Liver (tissue), 9 donors: ENCODE data around the gene DCTN1. TPM values are rescaled to one million over a fixed set of nuclear protein-coding genes. Genes with fewer than 3 reads are reported as not detected.

Source experiments
- DNase-seq: peaks from one replicate; pipeline ENCODE4 v3.0.0-alpha.2; 2017; ENCODE audit warnings: low spot score
- H3K27ac ChIP-seq, 2 donors: one replicate each; pipeline ENCODE4 v1.7.0; 2013; ENCODE audit warnings: inconsistent platforms in 2 of 2, low read length in 2 of 2, control low read depth in 1 of 2, low read depth in 1 of 2, mild to moderate bottlenecking in 1 of 2
- H3K27me3 ChIP-seq, 4 donors: one replicate each; pipeline versions ENCODE4 v1.6.1 to v1.7.0; 2013; ENCODE audit warnings: low read length in 3 of 4, inconsistent platforms in 1 of 4, mild to moderate bottlenecking in 1 of 4, moderate library complexity in 1 of 4; ENCODE audit not compliant: control insufficient read depth in 4 of 4, insufficient read depth in 4 of 4
- H3K36me3 ChIP-seq, 4 donors: one replicate each; pipeline versions ENCODE4 v1.6.1 to v1.7.0; 2013; ENCODE audit warnings: low read length in 3 of 4, mild to moderate bottlenecking in 3 of 4, low read depth in 1 of 4, moderate library complexity in 1 of 4; ENCODE audit not compliant: control insufficient read depth in 4 of 4, insufficient read depth in 3 of 4
- H3K4me1 ChIP-seq, 4 donors: one replicate each; pipeline versions ENCODE4 v1.6.1 to v1.7.0; 2013; ENCODE audit warnings: low read length in 3 of 4, mild to moderate bottlenecking in 3 of 4, moderate library complexity in 1 of 4; ENCODE audit not compliant: control insufficient read depth in 4 of 4, insufficient read depth in 4 of 4
- H3K4me3 ChIP-seq, 3 donors: one replicate each; pipeline versions ENCODE4 v1.6.1 to v1.7.0; 2013; ENCODE audit warnings: low read length in 3 of 3, control low read depth in 1 of 3, low read depth in 1 of 3, mild to moderate bottlenecking in 1 of 3
- H3K9ac ChIP-seq, 2 donors: one replicate each; pipeline ENCODE4 v1.7.0; 2013; ENCODE audit warnings: low read length in 2 of 2, mild to moderate bottlenecking in 2 of 2, moderate library complexity in 2 of 2, control low read depth in 1 of 2, low read depth in 1 of 2
- H3K9me3 ChIP-seq, 4 donors: one replicate each; pipeline versions ENCODE4 v1.6.1 to v1.7.0; 2013; ENCODE audit warnings: low read length in 3 of 4; ENCODE audit not compliant: control insufficient read depth in 4 of 4
- CTCF ChIP-seq: fragments of 150-350 bp; IDR thresholded peaks from 2 replicates; pipeline ENCODE4 v1.5.1; 2017; ENCODE audit warnings: improper control_type of control experiment, low read depth, low read length; ENCODE audit not compliant: missing input control
- EGR1 ChIP-seq, 2 donors: IDR thresholded peaks; 2 replicates each; pipeline ENCODE4 v1.6.1; 2016 to 2018; ENCODE audit warnings: antibody characterized with exemption in 2 of 2, low read depth in 2 of 2
- FOXA1 ChIP-seq: IDR thresholded peaks from 2 replicates; pipeline ENCODE4 v1.6.1; 2016; ENCODE audit warnings: antibody characterized with exemption
- FOXA2 ChIP-seq: IDR thresholded peaks from 2 replicates; pipeline ENCODE4 v1.6.1; 2016; ENCODE audit warnings: antibody characterized with exemption
- GABPA ChIP-seq, 2 donors: IDR thresholded peaks in 1 of 2; conservative IDR thresholded peaks in 1 of 2; 2 replicates each; pipeline ENCODE4 v1.6.1; 2016; ENCODE audit warnings: antibody characterized with exemption in 2 of 2, mild to moderate bottlenecking in 1 of 2, moderate library complexity in 1 of 2
- HNF4A ChIP-seq, 2 donors: conservative IDR thresholded peaks; 2 replicates each; pipeline ENCODE4 v1.6.1; 2016; ENCODE audit warnings: antibody characterized with exemption in 2 of 2, mild to moderate bottlenecking in 2 of 2
- HNF4G ChIP-seq: IDR thresholded peaks from 2 replicates; pipeline ENCODE4 v1.6.1; 2016; ENCODE audit warnings: antibody characterized with exemption
- JUND ChIP-seq, 2 donors: IDR thresholded peaks; 2 replicates each; pipeline ENCODE4 v1.6.1; 2016; ENCODE audit warnings: antibody characterized with exemption in 2 of 2
- NR2F2 ChIP-seq: IDR thresholded peaks from 2 replicates; pipeline ENCODE4 v1.6.1; 2016; ENCODE audit warnings: antibody characterized with exemption
- RAD21 ChIP-seq, 2 donors: IDR thresholded peaks; 2 replicates each; pipeline ENCODE4 v1.6.1; 2016; ENCODE audit warnings: antibody characterized with exemption in 2 of 2, mild to moderate bottlenecking in 2 of 2
- RXRA ChIP-seq, 2 donors: IDR thresholded peaks; 2 replicates each; pipeline ENCODE4 v1.6.1; 2017 to 2018; ENCODE audit warnings: antibody characterized with exemption in 2 of 2, mild to moderate bottlenecking in 1 of 2
- SP1 ChIP-seq: IDR thresholded peaks from 2 replicates; pipeline ENCODE4 v1.6.1; 2018; ENCODE audit warnings: antibody characterized with exemption, mild to moderate bottlenecking
- TAF1 ChIP-seq: conservative IDR thresholded peaks from 2 replicates; pipeline ENCODE4 v1.6.1; 2016; ENCODE audit warnings: antibody characterized with exemption, mild to moderate bottlenecking
- YY1 ChIP-seq: IDR thresholded peaks from 2 replicates; pipeline ENCODE4 v1.6.1; 2016; ENCODE audit warnings: antibody characterized with exemption, mild to moderate bottlenecking
- ZBTB33 ChIP-seq: IDR thresholded peaks from 2 replicates; pipeline ENCODE4 v1.6.1; 2016; ENCODE audit warnings: antibody characterized with exemption
- polyA plus RNA-seq, 2 donors: library from polyadenylated mRNA; stranded (reverse) in 1 of 2; unstranded in 1 of 2; fragments of 200-250 nt in 1 of 2; fragments of >200 nt in 1 of 2; fragmentation: Nextera tagmentation in 1 of 2; extraction: Ambion mirVana in 1 of 2; gene quantifications; one replicate each; pipeline versions ENCODE4 v1.2.1 to v1.2.3, GENCODE V29; 2013 to 2015
- total RNA-seq, 2 donors: library from RNA; depleted of rRNA; stranded (reverse); fragments of >200 nt; gene quantifications; one replicate each; pipeline ENCODE4 v1.2.3, GENCODE V29; 2014
- TF ChIP-seq, protein P1 (sequence below): IDR thresholded peaks from 2 replicates; pipeline ENCODE4 v1.6.1; 2016; ENCODE audit warnings: antibody characterized with exemption, mild to moderate bottlenecking
- TF ChIP-seq, protein P2 (sequence below): IDR thresholded peaks from 2 replicates; pipeline ENCODE4 v1.6.1; 2016; ENCODE audit warnings: antibody characterized with exemption
- TF ChIP-seq, protein P3 (sequence below): IDR thresholded peaks from 2 replicates; pipeline ENCODE4 v1.6.1; 2016; ENCODE audit warnings: antibody characterized with exemption
- donor health status: healthy.
- donor health status: healthy.
- donor health status: healthy.
- donor health status: healthy.
- donor health status: healthy.

The DCTN1 gene
- total and polyA plus RNA-seq, 4 donors = 29.7 to 40.9 (median 33.5) TPM

- no peak for DNase-seq
- Histone ChIP-seq H3K9me3 (no peaks in the 10 kb centered on the region), H3K36me3 (peaks cover 0 to 51% (median 31%) of the 10 kb centered on the region in 4 donors)
Measured at GRCh38 chr2:74357627-74358026, 22.5 kb downstream of the DCTN1 start.

More at GRCh38 chr2:74357627-74358026, 22.5 kb downstream of the DCTN1 start:
- Histone ChIP-seq H3K27me3 (no peaks in the 10 kb centered on the region), H3K4me3 (no peak overlapping the region), H3K4me1 (no peaks in the 10 kb centered on the region), H3K9ac (no peak overlapping the region), H3K27ac (no peak overlapping the region)
- TF ChIP-seq NR2F2 = no peak
- no peak for TF ChIP-seq FOXA1
- TF ChIP-seq, protein P1, sequence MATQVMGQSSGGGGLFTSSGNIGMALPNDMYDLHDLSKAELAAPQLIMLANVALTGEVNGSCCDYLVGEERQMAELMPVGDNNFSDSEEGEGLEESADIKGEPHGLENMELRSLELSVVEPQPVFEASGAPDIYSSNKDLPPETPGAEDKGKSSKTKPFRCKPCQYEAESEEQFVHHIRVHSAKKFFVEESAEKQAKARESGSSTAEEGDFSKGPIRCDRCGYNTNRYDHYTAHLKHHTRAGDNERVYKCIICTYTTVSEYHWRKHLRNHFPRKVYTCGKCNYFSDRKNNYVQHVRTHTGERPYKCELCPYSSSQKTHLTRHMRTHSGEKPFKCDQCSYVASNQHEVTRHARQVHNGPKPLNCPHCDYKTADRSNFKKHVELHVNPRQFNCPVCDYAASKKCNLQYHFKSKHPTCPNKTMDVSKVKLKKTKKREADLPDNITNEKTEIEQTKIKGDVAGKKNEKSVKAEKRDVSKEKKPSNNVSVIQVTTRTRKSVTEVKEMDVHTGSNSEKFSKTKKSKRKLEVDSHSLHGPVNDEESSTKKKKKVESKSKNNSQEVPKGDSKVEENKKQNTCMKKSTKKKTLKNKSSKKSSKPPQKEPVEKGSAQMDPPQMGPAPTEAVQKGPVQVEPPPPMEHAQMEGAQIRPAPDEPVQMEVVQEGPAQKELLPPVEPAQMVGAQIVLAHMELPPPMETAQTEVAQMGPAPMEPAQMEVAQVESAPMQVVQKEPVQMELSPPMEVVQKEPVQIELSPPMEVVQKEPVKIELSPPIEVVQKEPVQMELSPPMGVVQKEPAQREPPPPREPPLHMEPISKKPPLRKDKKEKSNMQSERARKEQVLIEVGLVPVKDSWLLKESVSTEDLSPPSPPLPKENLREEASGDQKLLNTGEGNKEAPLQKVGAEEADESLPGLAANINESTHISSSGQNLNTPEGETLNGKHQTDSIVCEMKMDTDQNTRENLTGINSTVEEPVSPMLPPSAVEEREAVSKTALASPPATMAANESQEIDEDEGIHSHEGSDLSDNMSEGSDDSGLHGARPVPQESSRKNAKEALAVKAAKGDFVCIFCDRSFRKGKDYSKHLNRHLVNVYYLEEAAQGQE = no peak
- no peak for TF ChIP-seq FOXA2
- no peak for TF ChIP-seq HNF4A (conservative IDR thresholded peaks at IDR 0.05)
- no peak for TF ChIP-seq ZBTB33
- TF ChIP-seq HNF4G = no peak
- no peak for TF ChIP-seq GABPA (IDR thresholded peaks at IDR 0.05 in 1 of 2, conservative IDR thresholded peaks at IDR 0.05 in 1 of 2)
- TF ChIP-seq RXRA (IDR thresholded peaks at IDR 0.05) = no peak
- TF ChIP-seq, protein P2, sequence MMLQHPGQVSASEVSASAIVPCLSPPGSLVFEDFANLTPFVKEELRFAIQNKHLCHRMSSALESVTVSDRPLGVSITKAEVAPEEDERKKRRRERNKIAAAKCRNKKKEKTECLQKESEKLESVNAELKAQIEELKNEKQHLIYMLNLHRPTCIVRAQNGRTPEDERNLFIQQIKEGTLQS = no peak
- TF ChIP-seq YY1 = no peak
- no peak for TF ChIP-seq JUND (IDR thresholded peaks at IDR 0.05)
- TF ChIP-seq SP1 = no peak
- no peak for TF ChIP-seq EGR1 (IDR thresholded peaks at IDR 0.05; ENCODE audit: low read depth in 2 of 2)
- no peak for TF ChIP-seq CTCF
- no peak for TF ChIP-seq TAF1
- TF ChIP-seq RAD21 (IDR thresholded peaks at IDR 0.05) = no peak
- TF ChIP-seq, protein P3, sequence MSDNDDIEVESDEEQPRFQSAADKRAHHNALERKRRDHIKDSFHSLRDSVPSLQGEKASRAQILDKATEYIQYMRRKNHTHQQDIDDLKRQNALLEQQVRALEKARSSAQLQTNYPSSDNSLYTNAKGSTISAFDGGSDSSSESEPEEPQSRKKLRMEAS = no peak
